Activated CD8-positive, alpha-beta T cell treated with anti-CD3 and anti-CD28 coated beads, Interleukin-2, amount 10 ng/mL, durations not matched to agents 7 days and 5 days (primary cell): Measurements from ENCODE around the gene C14orf132. TPM values are rescaled to one million over a fixed set of nuclear protein-coding genes. Genes with fewer than 3 reads are reported as not detected.

Experiments
- ATAC-seq: fragments of 150-1000 bp; cut with Tn5 transposase; one replicate; pipeline ENCODE4 v1.10.0; 2021; ENCODE audit warnings: moderate library complexity
- CTCF ChIA-PET: fragments of 350-600 bp; sonication (Branson Sonifier 250); formaldehyde crosslinking; loops from one replicate; lab custom pipeline; 2021; ENCODE audit warnings: antibody characterized with exemption; lab: Charles Lee
- POLR2A ChIA-PET: fragments of 350-600 bp; sonication (Branson Sonifier 250); formaldehyde crosslinking; loops from one replicate; lab custom pipeline; 2021; ENCODE audit warnings: antibody characterized with exemption; lab: Charles Lee
- DNase-seq: peaks from one replicate; pipeline ENCODE4 v3.0.0-alpha.2; 2020
- H3K27ac Mint-ChIP-seq: one replicate; pipeline ENCODE4 v1.8.0; 2021; ENCODE audit warnings: mild to moderate bottlenecking, mixed read lengths
- H3K27me3 Mint-ChIP-seq: one replicate; pipeline ENCODE4 v1.8.0; 2021; ENCODE audit warnings: low read depth, mixed read lengths
- H3K36me3 Mint-ChIP-seq: one replicate; pipeline ENCODE4 v1.8.0; 2021; ENCODE audit warnings: low read depth, mixed read lengths
- H3K4me1 Mint-ChIP-seq: one replicate; pipeline ENCODE4 v1.8.0; 2021; ENCODE audit warnings: low read depth, mixed read lengths
- H3K4me3 Mint-ChIP-seq: one replicate; pipeline ENCODE4 v1.8.0; 2021; ENCODE audit warnings: mild to moderate bottlenecking, mixed read lengths
- H3K9me3 Mint-ChIP-seq: one replicate; pipeline ENCODE4 v1.8.0; 2022; ENCODE audit warnings: mixed read lengths; ENCODE audit not compliant: insufficient read depth
- total RNA-seq, 2 experiments: library from RNA; stranded (reverse); gene quantifications; one replicate each; pipeline ENCODE4 v1.2.3, GENCODE V29; 2021

Gene C14orf132
- total RNA-seq, 2 experiments from 2014 or later, result 0.42 to 0.50 TPM

DNA sequence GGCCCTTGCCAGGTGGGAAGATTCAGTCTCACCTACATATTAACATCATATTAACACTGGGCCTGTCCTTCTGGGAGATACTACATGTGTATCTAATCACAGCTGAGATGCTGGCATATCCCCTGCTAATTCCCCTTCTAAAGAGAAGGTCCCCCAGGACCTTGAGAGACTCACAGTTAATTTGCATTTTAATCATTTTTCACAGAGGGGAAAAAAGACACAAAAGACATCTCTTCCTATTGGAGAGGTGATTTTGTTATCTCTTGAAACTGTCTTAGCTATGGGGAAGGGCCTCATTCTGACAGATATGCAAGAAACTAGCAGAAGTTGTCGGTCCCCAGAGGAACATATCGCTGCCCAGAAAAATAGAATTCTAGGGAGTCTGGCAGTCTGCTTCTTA lies 7.5 kb downstream of the C14orf132 start:
- Mint-ChIP-seq H3K4me3 (no peak overlapping the region), H3K4me1 (no peaks in the 10 kb centered on the region), H3K27me3 (peaks cover 10% of the 10 kb centered on the region), H3K27ac (no peak overlapping the region), H3K9me3 (no peaks in the 10 kb centered on the region), H3K36me3 (no peaks in the 10 kb centered on the region)
- DNase-seq (no peak), ATAC-seq (no peak)
- ChIA-PET CTCF (no interaction called here), POLR2A (no interaction called here)

DNA sequence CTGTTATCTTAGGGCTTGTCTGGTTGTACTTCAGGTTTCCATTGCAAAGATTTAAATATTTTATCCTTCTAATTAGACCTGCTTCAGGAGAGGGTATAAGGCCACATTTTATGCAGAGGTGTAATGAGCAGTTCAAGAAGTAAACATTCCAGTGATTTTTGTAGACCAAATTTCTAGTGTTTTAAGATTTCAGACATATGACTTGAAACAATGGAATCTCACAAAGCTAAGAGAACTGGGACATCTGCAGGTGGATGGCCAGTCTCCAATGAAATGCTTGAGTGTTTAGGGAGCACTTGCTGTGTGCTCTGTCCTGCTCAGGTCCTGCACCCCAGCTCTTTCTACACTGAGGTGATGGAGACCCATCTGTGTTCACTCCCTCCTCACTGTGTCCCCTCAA lies 7.9 kb downstream of the C14orf132 start:
- H3K4me3 Mint-ChIP-seq, result no peak overlapping the region
- CTCF ChIA-PET, result no interaction called here
- H3K4me1 Mint-ChIP-seq, result no peaks in the 10 kb centered on the region

DNA sequence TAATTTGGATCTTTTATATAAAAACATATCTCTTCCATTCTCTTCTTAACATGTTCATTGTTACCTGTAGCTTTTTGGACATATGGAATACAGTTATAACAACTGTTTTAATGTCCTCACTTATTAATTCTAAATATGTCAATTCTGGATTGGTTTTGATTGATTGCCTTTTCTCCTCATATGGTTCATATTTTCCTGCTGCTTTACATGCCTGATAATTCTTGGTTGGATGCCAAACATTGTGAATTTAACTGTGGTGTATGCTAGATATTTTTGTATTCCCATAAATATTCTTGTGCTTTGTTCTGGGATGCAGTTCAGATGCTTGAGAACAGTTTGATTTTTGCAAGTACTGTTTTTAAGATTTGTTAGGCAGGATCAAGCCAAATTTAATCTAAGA lies 10.8 kb downstream of the C14orf132 start:
- CTCF ChIA-PET, result no interaction called here
- H3K27ac Mint-ChIP-seq, result no peak overlapping the region
- no peaks in the 10 kb centered on the region for H3K4me1 Mint-ChIP-seq

More for the DNA sequence above, 7.9 kb downstream of the C14orf132 start:
- Mint-ChIP-seq H3K27me3 (peaks cover 6% of the 10 kb centered on the region), H3K27ac (no peak overlapping the region), H3K9me3 (no peaks in the 10 kb centered on the region), H3K36me3 (no peaks in the 10 kb centered on the region)
- POLR2A ChIA-PET, result no interaction called here
- DNase-seq (no peak), ATAC-seq (no peak)

GRCh38 chr14:96050482-96050881 lies 11.3 kb downstream of the C14orf132 start:
- Mint-ChIP-seq H3K27ac (no peak overlapping the region), H3K4me3 (no peak overlapping the region), H3K9me3 (no peaks in the 10 kb centered on the region), H3K27me3 (peaks cover 2% of the 10 kb centered on the region), H3K4me1 (no peaks in the 10 kb centered on the region), H3K36me3 (no peaks in the 10 kb centered on the region)
- ChIA-PET CTCF (no interaction called here), POLR2A (no interaction called here)
- ATAC-seq, result no peak
- no peak for DNase-seq

More for the DNA sequence above, 10.8 kb downstream of the C14orf132 start:
- no peak for DNase-seq
- H3K27me3 Mint-ChIP-seq, result peaks cover 2% of the 10 kb centered on the region
- POLR2A ChIA-PET, result no interaction called here
- no peaks in the 10 kb centered on the region for H3K9me3 Mint-ChIP-seq
- ATAC-seq, result no peak
- H3K36me3 Mint-ChIP-seq, result no peaks in the 10 kb centered on the region
- H3K4me3 Mint-ChIP-seq, result no peak overlapping the region

DNA sequence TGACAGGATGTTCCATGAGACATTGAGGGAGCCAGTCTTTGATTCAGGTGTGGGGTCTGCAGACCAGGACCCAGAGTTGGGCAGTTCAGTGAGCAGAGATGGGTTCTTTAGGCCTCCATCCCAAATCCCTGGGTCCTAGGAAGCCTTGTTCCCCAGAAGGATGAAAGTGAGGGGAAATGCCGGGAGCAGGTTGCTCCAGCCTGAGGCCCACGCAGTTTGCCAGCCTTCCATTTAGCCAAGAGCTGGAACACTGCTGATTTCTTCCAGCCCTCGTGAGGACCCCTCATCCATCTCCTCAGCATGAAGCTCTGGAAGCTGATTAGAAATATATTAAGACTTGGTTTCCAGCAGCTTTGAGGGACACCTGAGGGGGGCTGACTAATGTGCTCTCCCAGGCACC lies 12.1 kb downstream of the C14orf132 start:
- peaks cover 2% of the 10 kb centered on the region for H3K27me3 Mint-ChIP-seq

DNA sequence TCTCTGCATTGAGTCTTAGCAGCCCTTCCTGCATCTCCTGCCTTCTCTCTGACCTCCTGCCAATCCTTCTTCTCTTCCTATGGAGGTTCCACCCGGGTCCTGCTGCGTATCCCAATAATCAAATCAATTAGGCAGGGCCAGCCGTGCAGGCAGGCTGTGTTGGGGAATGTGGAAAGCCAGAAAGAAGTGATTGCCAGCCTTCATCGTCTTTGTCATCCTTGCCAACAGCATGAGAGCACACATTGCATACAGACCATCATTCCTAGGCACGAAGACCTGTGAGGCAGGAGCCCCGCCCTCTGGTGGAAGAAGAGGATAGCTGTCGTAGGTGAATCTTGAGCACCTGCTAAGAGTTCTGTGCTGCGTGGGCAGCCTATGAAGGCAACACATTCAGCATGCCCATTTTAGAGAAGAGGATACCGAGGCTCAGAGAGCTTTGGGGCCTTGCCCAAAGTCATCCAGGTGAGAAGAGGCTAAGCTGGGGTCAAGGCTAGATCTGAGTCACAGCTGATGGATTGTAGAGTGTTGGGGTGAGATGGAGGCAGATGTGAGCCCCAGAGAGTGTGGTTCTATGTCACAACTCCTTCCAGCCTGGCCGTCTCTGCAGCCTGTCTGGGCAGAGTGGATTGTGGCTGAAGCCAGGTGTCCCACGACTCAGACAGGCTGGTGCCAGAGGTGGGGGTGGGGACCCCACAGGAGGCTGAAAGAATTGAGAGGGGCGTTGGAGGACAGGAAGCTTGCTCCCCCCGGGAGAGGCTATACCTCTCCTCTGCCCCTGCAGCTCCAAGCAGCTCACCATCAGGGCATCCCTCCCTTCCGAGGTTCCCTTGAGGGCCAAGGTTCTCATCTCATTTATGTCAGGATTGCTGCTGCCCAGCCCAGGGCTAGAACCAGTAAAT lies 12.7 kb downstream of the C14orf132 start:
- no peak overlapping the region for H3K27ac Mint-ChIP-seq
- ATAC-seq (no peak), DNase-seq (no peak)
- H3K27me3 Mint-ChIP-seq, result peaks cover 2% of the 10 kb centered on the region
- no peaks in the 10 kb centered on the region for H3K4me1 Mint-ChIP-seq
- POLR2A ChIA-PET, result no interaction called here
- H3K36me3 Mint-ChIP-seq, result no peaks in the 10 kb centered on the region
- no peak overlapping the region for H3K4me3 Mint-ChIP-seq
- no peaks in the 10 kb centered on the region for H3K9me3 Mint-ChIP-seq
- CTCF ChIA-PET, result no interaction called here

More for the DNA sequence above, 12.1 kb downstream of the C14orf132 start:
- H3K4me3 Mint-ChIP-seq, result no peak overlapping the region
- ChIA-PET CTCF (no interaction called here), POLR2A (no interaction called here)
- H3K4me1 Mint-ChIP-seq, result no peaks in the 10 kb centered on the region
- no peak overlapping the region for H3K27ac Mint-ChIP-seq
- DNase-seq (no peak), ATAC-seq (no peak)
- H3K9me3 Mint-ChIP-seq, result no peaks in the 10 kb centered on the region
- no peaks in the 10 kb centered on the region for H3K36me3 Mint-ChIP-seq

DNA sequence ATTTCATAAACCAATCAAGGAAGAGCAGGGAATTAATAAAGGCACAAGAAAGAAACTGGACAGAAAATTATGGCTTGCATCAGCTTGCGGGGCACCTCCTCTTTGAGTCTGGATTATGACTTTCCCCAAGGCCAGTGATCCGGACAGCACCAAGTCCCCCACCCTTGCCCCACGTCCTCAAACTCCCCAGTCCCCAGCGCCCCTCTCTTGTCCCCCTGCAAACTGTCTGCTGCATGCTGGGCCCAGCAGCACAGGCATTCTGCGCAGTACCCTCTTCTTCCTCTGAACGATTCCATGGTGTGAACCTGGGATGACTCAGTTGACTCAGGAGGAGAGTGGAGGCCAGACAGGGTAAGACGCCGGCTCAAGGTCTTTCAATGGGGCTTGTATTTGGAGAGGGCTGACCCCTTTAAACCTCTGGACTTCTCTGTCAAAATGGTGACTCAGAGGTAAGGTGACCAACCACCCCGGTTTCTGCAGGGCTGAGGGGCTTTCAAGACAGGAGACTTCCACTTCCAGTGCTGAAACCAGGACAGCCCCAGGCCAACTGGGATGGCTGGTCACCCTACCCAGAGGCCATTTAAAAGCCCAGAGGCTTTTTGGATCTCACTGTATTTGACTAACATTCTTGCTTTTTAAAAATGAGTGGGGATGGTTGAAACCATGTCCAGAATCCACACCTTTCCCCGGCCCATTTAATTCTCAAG lies 13.5 kb downstream of the C14orf132 start:
- Mint-ChIP-seq H3K27ac (no peak overlapping the region), H3K4me3 (no peak overlapping the region), H3K36me3 (no peaks in the 10 kb centered on the region), H3K27me3 (peaks cover 2% of the 10 kb centered on the region), H3K9me3 (no peaks in the 10 kb centered on the region), H3K4me1 (no peaks in the 10 kb centered on the region)
- ChIA-PET POLR2A (no interaction called here), CTCF (no interaction called here)
- ATAC-seq (no peak), DNase-seq (no peak)

DNA sequence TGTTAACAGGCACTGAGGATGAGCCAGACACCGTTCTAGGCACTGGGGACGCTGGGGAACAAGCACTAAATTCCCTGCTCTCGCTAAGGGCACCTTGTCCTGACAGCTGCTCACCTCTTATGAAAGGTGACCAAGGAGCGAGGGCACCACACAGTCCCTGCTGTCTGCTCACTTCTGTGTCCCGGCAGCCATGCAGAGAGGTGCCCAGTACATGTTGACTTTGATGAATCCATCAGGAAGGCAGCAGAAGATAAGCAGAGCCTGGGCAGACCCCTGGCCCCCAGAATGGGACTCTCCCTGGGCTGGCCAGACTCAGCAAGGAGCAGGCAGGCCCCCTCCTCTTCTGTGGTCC lies 14.1 kb downstream of the C14orf132 start:
- no peaks in the 10 kb centered on the region for H3K36me3 Mint-ChIP-seq
- CTCF ChIA-PET, result no interaction called here
- H3K9me3 Mint-ChIP-seq, result no peaks in the 10 kb centered on the region
- no peaks in the 10 kb centered on the region for H3K4me1 Mint-ChIP-seq
- no peak for DNase-seq
- H3K4me3 Mint-ChIP-seq, result no peak overlapping the region
- no peak overlapping the region for H3K27ac Mint-ChIP-seq
- no peak for ATAC-seq
- POLR2A ChIA-PET, result no interaction called here
- H3K27me3 Mint-ChIP-seq, result peaks cover 2% of the 10 kb centered on the region

GRCh38 chr14:96053600-96054381 lies 14.6 kb downstream of the C14orf132 start:
- CTCF ChIA-PET, result no interaction called here
- no peaks in the 10 kb centered on the region for H3K4me1 Mint-ChIP-seq
- no peak overlapping the region for H3K4me3 Mint-ChIP-seq
- H3K27me3 Mint-ChIP-seq, result peaks cover 2% of the 10 kb centered on the region
- ATAC-seq, result no peak
- H3K36me3 Mint-ChIP-seq, result no peaks in the 10 kb centered on the region
- POLR2A ChIA-PET, result no interaction called here
- no peak for DNase-seq
- no peaks in the 10 kb centered on the region for H3K9me3 Mint-ChIP-seq
- no peak overlapping the region for H3K27ac Mint-ChIP-seq

DNA sequence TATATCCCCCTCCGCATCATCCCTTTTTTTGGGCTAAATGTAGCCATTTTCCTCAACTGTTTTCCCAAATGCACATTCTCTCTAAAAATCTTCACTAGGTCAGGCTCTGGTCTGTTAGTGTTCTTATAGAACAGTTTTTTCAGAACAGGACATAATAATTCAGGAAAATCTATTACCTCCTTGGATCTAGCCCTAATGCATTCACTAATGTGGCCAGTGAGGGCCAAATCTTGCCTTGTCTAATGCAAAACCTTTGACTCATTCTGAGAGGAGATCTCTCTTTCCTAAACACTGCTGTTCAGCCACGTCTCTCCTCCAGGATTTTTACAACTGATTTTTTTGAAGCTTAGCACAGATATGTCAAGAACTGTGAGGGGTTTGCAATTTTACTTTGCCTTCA lies 15.5 kb downstream of the C14orf132 start:
- DNase-seq (no peak), ATAC-seq (no peak)
- ChIA-PET POLR2A (no interaction called here), CTCF (no interaction called here)
- H3K27ac Mint-ChIP-seq, result no peak overlapping the region
- H3K4me3 Mint-ChIP-seq, result no peak overlapping the region
- H3K27me3 Mint-ChIP-seq, result peaks cover 2% of the 10 kb centered on the region
- H3K36me3 Mint-ChIP-seq, result no peaks in the 10 kb centered on the region
- H3K9me3 Mint-ChIP-seq, result no peaks in the 10 kb centered on the region
- H3K4me1 Mint-ChIP-seq, result no peaks in the 10 kb centered on the region

DNA sequence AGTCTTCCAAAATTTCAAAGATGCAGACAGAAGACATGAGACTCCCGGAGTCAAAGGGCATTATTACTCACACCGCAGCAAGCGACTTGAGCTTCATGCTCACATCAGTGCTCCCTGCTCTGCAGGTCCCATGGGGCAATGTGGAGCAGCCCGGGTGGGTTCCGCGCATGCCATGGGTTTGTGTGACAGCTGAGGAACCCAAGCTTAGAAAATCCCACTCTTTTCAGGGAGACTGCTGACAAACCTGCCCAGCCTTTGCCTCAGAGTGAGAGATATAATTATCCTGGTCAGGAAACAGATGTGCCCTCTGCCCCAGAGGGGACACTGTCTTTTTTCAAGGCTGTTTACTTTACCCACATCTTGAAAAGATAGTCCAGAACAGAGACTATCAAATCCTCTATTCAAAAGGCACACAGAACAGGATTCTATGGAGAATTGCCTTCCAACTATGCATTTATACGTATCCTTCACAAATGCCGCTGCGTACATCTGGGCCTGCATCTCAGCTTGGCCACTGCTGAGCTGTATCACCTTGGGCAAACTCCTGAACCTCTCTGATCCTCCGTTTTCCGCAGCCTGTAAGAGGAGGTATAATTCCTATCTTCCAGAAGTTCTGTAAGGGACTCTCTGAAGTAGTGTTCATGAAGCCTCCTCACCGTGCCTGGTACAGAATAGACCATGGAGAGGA lies 16.0 kb downstream of the C14orf132 start:
- Mint-ChIP-seq H3K9me3 (no peaks in the 10 kb centered on the region), H3K27ac (no peak overlapping the region), H3K4me1 (no peaks in the 10 kb centered on the region), H3K27me3 (peaks cover 2% of the 10 kb centered on the region), H3K4me3 (no peak overlapping the region), H3K36me3 (no peaks in the 10 kb centered on the region)
- ChIA-PET CTCF (interaction anchor here (1.1 kb wide), 1 partner anchor 221 kb away, joined by 3 read pairs; no protein-coding TSS in a partner anchor), POLR2A (no interaction called here)
- ATAC-seq (no peak), DNase-seq (no peak)
